Muscle of back (tissue), 11 donors: ENCODE data around the gene RREB1. TPM values are rescaled to one million over a fixed set of nuclear protein-coding genes. Genes with fewer than 3 reads are reported as not detected.

Experiments
- DNase-seq, 3 donors: peaks; one replicate each; pipeline versions ENCODE4 v3.0.0 to v3.0.0-alpha.2; 2013
- polyA plus RNA-seq, 10 donors: library from polyadenylated mRNA; unstranded; fragments of 120-200 nt; gene quantifications; one replicate each; pipeline ENCODE4 v1.2.1, GENCODE V29; 2013; ENCODE audit not compliant: insufficient read length in 10 of 10

Gene RREB1
- polyA plus RNA-seq, 10 donors: 15.1 to 22.1 (median 17.5) TPM

GRCh38 chr6:7241709-7242645, 134.2 kb downstream of the RREB1 start:
- DNase-seq: peak in 1 of 3 donors; percentile 41

GRCh38 chr6:7242835-7243178, 135.0 kb downstream of the RREB1 start:
- DNase-seq: no peak

GRCh38 chr6:7243179-7243981, 135.6 kb downstream of the RREB1 start:
- peak; percentile 64 to 87 (median 70) for DNase-seq

- DNase-seq: no peak
These were observed 138.1 kb downstream of the RREB1 start for GRCh38 chr6:7245668-7246393.

- no peak for DNase-seq
These were observed 138.8 kb downstream of the RREB1 start for GRCh38 chr6:7246401-7247178.

- DNase-seq: no peak
These were observed 139.4 kb downstream of the RREB1 start for GRCh38 chr6:7247179-7247456.

- no peak for DNase-seq
These were observed 140.1 kb downstream of the RREB1 start for GRCh38 chr6:7247828-7248227.

- DNase-seq: no peak
These were observed 141.6 kb downstream of the RREB1 start for GRCh38 chr6:7249391-7249790.

- no peak for DNase-seq
These were observed 142.3 kb downstream of the RREB1 start for GRCh38 chr6:7249946-7250643.

GRCh38 chr6:7250812-7251211, 143.1 kb downstream of the RREB1 start:
- DNase-seq: no peak

GRCh38 chr6:7251646-7252260, 144.0 kb downstream of the RREB1 start:
- no peak for DNase-seq

- no peak for DNase-seq
These were observed 144.6 kb downstream of the RREB1 start for GRCh38 chr6:7252390-7252789.

GRCh38 chr6:7254980-7255835, 147.4 kb downstream of the RREB1 start:
- peak; percentile 45 to 66 (median 46) for DNase-seq

- DNase-seq: no peak
These were observed 148.2 kb downstream of the RREB1 start for GRCh38 chr6:7255918-7256317.

GRCh38 chr6:7256785-7257184, 149.0 kb downstream of the RREB1 start:
- no peak for DNase-seq

GRCh38 chr6:7257521-7258230, 149.9 kb downstream of the RREB1 start:
- DNase-seq: no peak

GRCh38 chr6:7258231-7258763, 150.5 kb downstream of the RREB1 start:
- DNase-seq: no peak

- DNase-seq: no peak
These were observed 152.7 kb downstream of the RREB1 start for GRCh38 chr6:7260291-7261031.
